Stomach (tissue), 9 donors: ENCODE results near the gene IRF3. TPM values are rescaled to one million over a fixed set of nuclear protein-coding genes. Genes with fewer than 3 reads are reported as not detected.

Experiments
- DNase-seq, 2 donors: peaks; one replicate each; pipeline versions ENCODE4 v3.0.0 to v3.0.0-alpha.2; 2013 to 2019
- H3K27ac ChIP-seq, 5 donors: fragments of 200-600 bp in 4 of 5; sonication (generic) in 4 of 5; one replicate each; pipeline ENCODE4 v1.5.1; 2013 to 2019; ENCODE audit warnings: mild to moderate bottlenecking in 1 of 5, moderate library complexity in 1 of 5
- H3K27me3 ChIP-seq, 3 donors: fragments of 200-600 bp; sonication (generic); one replicate each; pipeline ENCODE4 v1.5.1; 2017 to 2019; ENCODE audit warnings: mixed run types in 1 of 3
- H3K36me3 ChIP-seq, 4 donors: fragments of 200-600 bp; sonication (generic); 1 replicate in 3 of 4; 2 replicates in 1 of 4; pipeline ENCODE4 v1.5.1; 2016 to 2019
- H3K4me1 ChIP-seq, 4 donors: fragments of 200-600 bp; sonication (generic); one replicate each; pipeline ENCODE4 v1.5.1; 2016 to 2019
- H3K4me3 ChIP-seq, 4 donors: fragments of 200-600 bp; sonication (generic) in 3 of 4; one replicate each; pipeline ENCODE4 v1.5.1; 2016 to 2019; ENCODE audit warnings: mild to moderate bottlenecking in 1 of 4
- H3K9me3 ChIP-seq, 4 donors: fragments of 200-600 bp; sonication (generic); one replicate each; pipeline ENCODE4 v1.5.1; 2016 to 2019
- EP300 ChIP-seq: sonication (generic); formaldehyde crosslinking; IDR thresholded peaks from one replicate; pipeline ENCODE4 v1.6.1; 2017; ENCODE audit warnings: antibody characterized with exemption
- POLR2A ChIP-seq, 4 donors: fragments of 450-650 bp; IDR thresholded peaks; one replicate each; pipeline ENCODE4 v1.6.1; 2016; ENCODE audit warnings: antibody characterized with exemption in 4 of 4, control low read depth in 2 of 4, mild to moderate bottlenecking in 1 of 4, moderate library complexity in 1 of 4
- POLR2AphosphoS5 ChIP-seq, 3 donors: sonication (generic); formaldehyde crosslinking; IDR thresholded peaks; one replicate each; pipeline ENCODE4 v1.6.1; 2016; ENCODE audit warnings: antibody characterized with exemption in 3 of 3
- WGBS, 5 donors: extraction: QIAGEN DNeasy Blood & Tissue Kit in 3 of 5; methylation state at CpG; one replicate each; pipeline versions ENCODE4 v1.1.5 to v1.1.7; 2013 to 2018; 5-methylcytosine and 5-hydroxymethylcytosine counted together
- intact Hi-C: fragments of 100-400 bp; cut with DNase I; formaldehyde crosslinking; loops from one replicate; pipeline ENCODE4 v1.15.1; 2023; ENCODE audit warnings: low total_unique reads
- polyA plus RNA-seq, 3 donors: library from polyadenylated mRNA; stranded (reverse); fragments of 200-250 nt; gene quantifications; one replicate each; pipeline ENCODE4 v1.2.3, GENCODE V29; 2013
- total RNA-seq, 5 donors: library from RNA; depleted of rRNA; stranded (reverse); fragments of >200 nt; gene quantifications; one replicate each; pipeline versions ENCODE4 v1.1.0 to v1.2.3, GENCODE V29; 2014 to 2016
- TF ChIP-seq, protein P1 (sequence below), 7 experiments: fragments of 450-650 bp in 4 of 7; fragments of 200-600 bp in 3 of 7; sonication (generic) in 3 of 7; IDR thresholded peaks; one replicate each; pipeline ENCODE4 v1.5.1; 2016 to 2019; ENCODE audit warnings: antibody characterized with exemption in 7 of 7, control low read depth in 2 of 7, mild to moderate bottlenecking in 1 of 7
- donor health status: healthy with polysubstance abuse.
- donor health status: Bipolar disorder and iron deficiency.
- donor health status: healthy.

IRF3 gene
- total and polyA plus RNA-seq, 8 donors, result 28.3 to 380 (median 108) TPM

DNA sequence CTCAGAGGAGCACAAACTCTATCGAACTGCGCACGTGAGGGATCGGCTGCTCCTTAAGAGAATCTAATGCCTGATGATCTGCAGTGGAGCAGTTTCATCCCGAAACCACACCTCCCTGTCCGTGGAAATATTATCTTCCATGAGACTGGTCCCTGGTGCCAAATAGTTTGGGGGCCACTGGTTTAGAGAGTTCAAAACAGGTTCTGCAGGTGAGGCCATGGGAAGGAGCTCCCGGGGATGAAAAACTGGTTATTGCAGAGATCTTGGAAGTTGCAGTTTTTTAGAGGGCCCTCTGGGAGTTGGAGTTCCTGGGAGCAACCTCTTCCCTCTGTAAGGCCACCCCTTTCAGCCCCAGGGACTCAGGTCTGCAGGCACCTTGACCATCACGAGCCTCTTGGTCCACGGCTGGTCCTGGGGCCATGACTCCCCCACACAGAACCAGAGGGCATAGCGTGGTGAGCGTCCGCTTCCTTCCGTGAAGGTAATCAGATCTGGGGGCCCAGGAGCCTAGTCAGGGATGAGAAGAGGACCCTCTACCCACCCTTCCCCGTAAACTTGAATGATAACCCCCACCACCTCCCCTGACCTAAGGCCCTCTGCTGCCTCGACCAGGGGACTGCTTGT is 5.2 kb downstream of the IRF3 start:
- Histone ChIP-seq H3K27ac (no peak overlapping the region), H3K27me3 (no peaks in the 10 kb centered on the region), H3K4me1 (peaks cover 13 to 23% (median 17%) of the 10 kb centered on the region in 4 donors), H3K36me3 (peaks cover 74 to 80% (median 78%) of the 10 kb centered on the region in 4 donors), H3K9me3 (no peaks in the 10 kb centered on the region), H3K4me3 (no peak overlapping the region)
- no peak for DNase-seq
- intact Hi-C loops, result no loop called here
- TF ChIP-seq EP300 (no peak), POLR2AphosphoS5 (IDR thresholded peaks at IDR 0.05) (no peak), POLR2A (IDR thresholded peaks at IDR 0.05) (no peak)
- TF ChIP-seq, protein P1, sequence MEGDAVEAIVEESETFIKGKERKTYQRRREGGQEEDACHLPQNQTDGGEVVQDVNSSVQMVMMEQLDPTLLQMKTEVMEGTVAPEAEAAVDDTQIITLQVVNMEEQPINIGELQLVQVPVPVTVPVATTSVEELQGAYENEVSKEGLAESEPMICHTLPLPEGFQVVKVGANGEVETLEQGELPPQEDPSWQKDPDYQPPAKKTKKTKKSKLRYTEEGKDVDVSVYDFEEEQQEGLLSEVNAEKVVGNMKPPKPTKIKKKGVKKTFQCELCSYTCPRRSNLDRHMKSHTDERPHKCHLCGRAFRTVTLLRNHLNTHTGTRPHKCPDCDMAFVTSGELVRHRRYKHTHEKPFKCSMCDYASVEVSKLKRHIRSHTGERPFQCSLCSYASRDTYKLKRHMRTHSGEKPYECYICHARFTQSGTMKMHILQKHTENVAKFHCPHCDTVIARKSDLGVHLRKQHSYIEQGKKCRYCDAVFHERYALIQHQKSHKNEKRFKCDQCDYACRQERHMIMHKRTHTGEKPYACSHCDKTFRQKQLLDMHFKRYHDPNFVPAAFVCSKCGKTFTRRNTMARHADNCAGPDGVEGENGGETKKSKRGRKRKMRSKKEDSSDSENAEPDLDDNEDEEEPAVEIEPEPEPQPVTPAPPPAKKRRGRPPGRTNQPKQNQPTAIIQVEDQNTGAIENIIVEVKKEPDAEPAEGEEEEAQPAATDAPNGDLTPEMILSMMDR (IDR thresholded peaks at IDR 0.05), result no peak
- 82 to 87% (median 84%) methylated on average over 15 of the region's 15 CpGs for WGBS, 5 donors

DNA sequence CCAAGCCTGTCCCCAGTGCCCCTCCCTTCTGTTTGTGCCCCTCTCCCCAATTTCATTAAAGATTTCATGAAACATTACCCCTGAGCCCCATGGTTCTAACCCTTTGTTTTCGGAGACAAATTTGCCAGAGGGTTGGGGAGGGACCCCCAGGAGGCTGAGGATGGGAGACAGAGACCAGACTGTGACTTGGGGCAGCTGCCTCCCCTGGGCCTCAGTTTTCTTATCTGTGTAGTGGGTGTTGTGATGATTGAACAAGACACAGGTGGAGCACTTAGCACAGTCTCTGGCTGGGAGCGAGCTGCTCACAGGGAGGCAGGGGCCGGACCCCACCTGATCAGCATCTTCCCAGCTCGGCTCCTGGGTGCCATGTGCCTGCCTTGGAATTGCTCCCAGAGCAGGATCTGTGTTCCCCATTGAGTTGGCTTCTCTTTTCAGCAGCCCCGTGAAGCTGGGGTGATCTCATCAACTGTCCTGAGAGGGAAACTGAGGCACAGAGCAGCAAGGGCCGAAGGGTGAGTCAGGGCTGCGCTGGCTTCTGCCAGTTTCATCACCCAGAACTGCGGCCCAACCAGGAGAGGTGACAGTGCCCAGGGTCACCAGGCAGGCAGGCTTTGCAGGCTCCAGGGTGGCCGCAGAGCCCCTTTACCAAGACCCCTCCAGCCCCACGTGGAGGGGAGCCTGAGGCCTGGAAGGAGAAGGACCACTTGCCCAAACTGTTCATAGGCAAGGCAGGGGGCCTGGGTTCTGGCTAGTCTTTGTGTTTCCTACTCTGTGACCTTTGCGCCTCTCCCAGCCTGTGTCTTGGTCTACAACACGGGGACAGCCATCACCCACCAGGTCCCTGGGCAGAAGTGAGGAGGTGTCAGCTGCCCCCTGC is 6.9 kb downstream of the IRF3 start:
- peaks cover 89 to 97% (median 94%) of the 10 kb centered on the region in 4 donors for H3K36me3 ChIP-seq
- H3K9me3 ChIP-seq, result no peaks in the 10 kb centered on the region
- H3K27ac ChIP-seq, result no peak overlapping the region
- peaks cover 7 to 11% (median 9%) of the 10 kb centered on the region in 4 donors for H3K4me1 ChIP-seq
- WGBS, 5 donors, result 86 to 95% (median 92%) methylated on average over 3 to 12 of the region's 12 CpGs
- no peak for DNase-seq
- intact Hi-C loops, result no loop called here
- TF ChIP-seq POLR2A (IDR thresholded peaks at IDR 0.05) (no peak), POLR2AphosphoS5 (IDR thresholded peaks at IDR 0.05) (no peak), EP300 (no peak)
- TF ChIP-seq, protein P1 (IDR thresholded peaks at IDR 0.05), result no peak
- no peaks in the 10 kb centered on the region for H3K27me3 ChIP-seq
- no peak overlapping the region for H3K4me3 ChIP-seq

DNA sequence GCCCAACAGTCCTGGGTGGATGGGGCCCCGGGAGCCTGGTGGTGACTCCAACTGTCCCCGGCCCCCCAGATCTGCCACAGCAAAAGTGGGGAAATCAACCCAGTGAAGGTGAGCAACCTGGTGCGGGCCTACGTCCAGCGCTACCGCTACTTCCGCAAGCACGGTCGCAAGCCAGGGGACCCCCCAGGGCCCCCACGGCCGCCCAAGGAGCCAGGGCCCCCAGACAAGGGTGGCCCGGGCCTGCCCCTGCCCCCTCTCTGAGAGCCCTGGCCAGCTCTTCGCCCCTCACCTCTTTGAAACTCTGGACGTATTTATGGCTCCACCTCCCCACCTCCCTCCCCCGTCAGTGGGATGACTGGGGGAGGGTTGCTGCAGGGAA is 7.5 kb downstream of the IRF3 start:
- DNase-seq, result no peak
- peaks cover 1 to 4% (median 3%) of the 10 kb centered on the region in 4 donors for H3K4me1 ChIP-seq
- H3K27ac ChIP-seq, result no peak overlapping the region
- H3K27me3 ChIP-seq, result no peaks in the 10 kb centered on the region
- WGBS, 5 donors, result 80 to 88% (median 87%) methylated on average over 11 to 15 of the region's 15 CpGs
- H3K9me3 ChIP-seq, result no peaks in the 10 kb centered on the region
- peaks cover 95 to 100% (median 100%) of the 10 kb centered on the region in 4 donors for H3K36me3 ChIP-seq
- TF ChIP-seq, protein P1 (IDR thresholded peaks at IDR 0.05), result no peak
- TF ChIP-seq POLR2A (IDR thresholded peaks at IDR 0.05), result no peak
- TF ChIP-seq EP300, result no peak
- intact Hi-C loops, result no loop called here
- H3K4me3 ChIP-seq, result no peak overlapping the region

GRCh38 chr19:49657493-49658138 is 8.0 kb downstream of the IRF3 start:
- Histone ChIP-seq H3K27ac (no peak overlapping the region), H3K4me3 (no peak overlapping the region), H3K36me3 (peaks cover 96 to 100% (median 100%) of the 10 kb centered on the region in 4 donors), H3K27me3 (no peaks in the 10 kb centered on the region), H3K9me3 (no peaks in the 10 kb centered on the region), H3K4me1 (no peaks in the 10 kb centered on the region)
- 88 to 93% (median 90%) methylated on average over 18 to 22 of the region's 22 CpGs for WGBS, 5 donors
- intact Hi-C loops, result no loop called here
- no peak for DNase-seq
- TF ChIP-seq, protein P1 (IDR thresholded peaks at IDR 0.05), result no peak
- no peak for TF ChIP-seq POLR2AphosphoS5 (IDR thresholded peaks at IDR 0.05)
- TF ChIP-seq POLR2A (IDR thresholded peaks at IDR 0.05), result no peak
- TF ChIP-seq EP300, result no peak
